AG10803 (cell line): Measurements from ENCODE around the gene SRSF11.

Experiments
- DNase-seq: peaks from one replicate; pipeline ENCODE4 v3.0.0; 2010; ENCODE audit warnings: low read depth
- H3K4me3 ChIP-seq: 2 replicates; pipeline ENCODE4 v1.5.1; 2011; ENCODE audit warnings: mild to moderate bottlenecking, low read length, control low read depth
- CTCF ChIP-seq: conservative IDR thresholded peaks from 2 replicates; pipeline ENCODE4 v1.5.1; 2011; ENCODE audit warnings: mild to moderate bottlenecking, low read length, control low read depth, inconsistent platforms

Gene SRSF11

GRCh38 chr1:70207492-70207891 lies 13.7 kb upstream of the SRSF11 start:
- H3K4me3 ChIP-seq, result no peak overlapping the region
- TF ChIP-seq CTCF, result no peak

GRCh38 chr1:70208292-70208691 lies 12.9 kb upstream of the SRSF11 start:
- no peak for TF ChIP-seq CTCF
- H3K4me3 ChIP-seq, result no peak overlapping the region
- DNase-seq, result no peak

More at GRCh38 chr1:70207492-70207891, 13.7 kb upstream of the SRSF11 start:
- no peak for DNase-seq

- TF ChIP-seq CTCF, result no peak
- no peak overlapping the region for H3K4me3 ChIP-seq
- no peak for DNase-seq
Observed at GRCh38 chr1:70210820-70211219, 10.4 kb upstream of the SRSF11 start.

- no peak overlapping the region for H3K4me3 ChIP-seq
- no peak for TF ChIP-seq CTCF
- DNase-seq, result peak; percentile 8
Observed at GRCh38 chr1:70211541-70211940, 9.6 kb upstream of the SRSF11 start.

GRCh38 chr1:70220015-70220414 lies 1.2 kb upstream of the SRSF11 start:
- DNase-seq, result no peak
- TF ChIP-seq CTCF, result no peak
- H3K4me3 ChIP-seq, result no peak overlapping the region

GRCh38 chr1:70220517-70221237 lies 503 bp upstream of the SRSF11 start:
- no peak for TF ChIP-seq CTCF
- DNase-seq, result no peak
- peak overlapping the region; percentile 76 for H3K4me3 ChIP-seq

- no peak for TF ChIP-seq CTCF
- peak overlapping the region; percentile 76 for H3K4me3 ChIP-seq
- no peak for DNase-seq
Observed at GRCh38 chr1:70222716-70223235, 1.6 kb downstream of the SRSF11 start.
